Mucosa of descending colon (tissue), 3 donors: Measurements from ENCODE around the gene SLC20A1. TPM values are rescaled to one million over a fixed set of nuclear protein-coding genes. Genes with fewer than 3 reads are reported as not detected.
"Not testable (repeated sequence)": the region's sequence is repeated elsewhere in the genome, so short reads cannot be mapped to it uniquely, and the experiment has no call there.

Experiments
- ATAC-seq: fragments of 200-7000 bp; cut with Tn5 transposase; one replicate; pipeline ENCODE4 v1.9.1; 2020; ENCODE audit warnings: mild to moderate bottlenecking, moderate library complexity
- DNase-seq, 3 donors: peaks; one replicate each; pipeline ENCODE4 v3.0.0-alpha.2; 2020
- H3K36me3 ChIP-seq: fragments of 200-600 bp; one replicate; pipeline ENCODE4 v1.8.0; 2021; ENCODE audit warnings: low read depth, mild to moderate bottlenecking
- H3K4me1 ChIP-seq: fragments of 200-600 bp; one replicate; pipeline ENCODE4 v1.8.0; 2021; ENCODE audit warnings: low read depth, mild to moderate bottlenecking
- H3K4me3 ChIP-seq: fragments of 200-600 bp; one replicate; pipeline ENCODE4 v1.8.0; 2021; ENCODE audit warnings: mild to moderate bottlenecking
- H3K9me3 ChIP-seq: fragments of 200-600 bp; one replicate; pipeline ENCODE4 v1.8.0; 2021; ENCODE audit warnings: mild to moderate bottlenecking
- CTCF ChIP-seq: fragments of 200-600 bp; IDR thresholded peaks from one replicate; pipeline ENCODE4 v1.8.0; 2022; ENCODE audit warnings: antibody characterized with exemption, mild to moderate bottlenecking
- intact Hi-C, 2 donors: fragments of 100-400 bp; cut with DNase I in 1 of 2; cut with micrococcal nuclease in 1 of 2; formaldehyde crosslinking; loops; one replicate each; pipeline versions ENCODE4 v1.11.0 to v1.11.1; 2022; cut with DNase I, micrococcal nuclease
- total RNA-seq, 3 donors: library from RNA; stranded (reverse); fragmentation: NEBNext Ultra II Directional in 2 of 3; extraction: Animal tissue kit (Norgen Biotek cat#: 25700) in 2 of 3; gene quantifications; one replicate each; pipeline versions ENCODE4 v1.2.1 to v1.2.4, GENCODE V29; 2021 to 2023
- donor health status: DM: no; HTN: no; CAD: no; lungs with moderate emphysema.
- donor health status: DM: no; HTN: no; CAD: no.
- donor health status: DM: no; HTN: yes; CAD: no.

SLC20A1 gene
- total RNA-seq, 3 donors from 2014 or later = 64.3 to 128 (median 80.6) TPM

- intact Hi-C loops = no loop called here
- DNase-seq = no peak
- H3K4me1 ChIP-seq = no peaks in the 10 kb centered on the region
- no peak for ATAC-seq
- H3K36me3 ChIP-seq = peaks cover 8% of the 10 kb centered on the region
- no peak for TF ChIP-seq CTCF
- H3K9me3 ChIP-seq = no peaks in the 10 kb centered on the region
- H3K4me3 ChIP-seq = no peak overlapping the region
Measured at GRCh38 chr2:112661656-112662305, 16.0 kb downstream of the SLC20A1 start.

DNA sequence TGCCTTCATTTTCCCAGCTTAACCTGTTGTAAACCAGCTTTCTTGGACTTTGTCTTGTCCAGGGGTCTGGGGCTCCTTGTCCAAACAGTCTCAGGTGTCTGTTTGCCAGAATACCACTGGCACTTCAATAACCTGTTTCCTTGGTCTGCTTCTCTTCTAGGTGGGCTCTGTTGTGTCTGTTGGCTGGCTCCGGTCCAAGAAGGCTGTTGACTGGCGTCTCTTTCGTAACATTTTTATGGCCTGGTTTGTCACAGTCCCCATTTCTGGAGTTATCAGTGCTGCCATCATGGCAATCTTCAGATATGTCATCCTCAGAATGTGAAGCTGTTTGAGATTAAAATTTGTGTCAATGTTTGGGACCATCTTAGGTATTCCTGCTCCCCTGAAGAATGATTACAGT lies 17.0 kb downstream of the SLC20A1 start:
- Histone ChIP-seq H3K4me3 (no peak overlapping the region), H3K36me3 (peaks cover 8% of the 10 kb centered on the region), H3K9me3 (no peaks in the 10 kb centered on the region), H3K4me1 (no peaks in the 10 kb centered on the region)
- ATAC-seq = no peak
- intact Hi-C loops = no loop called here
- no peak for TF ChIP-seq CTCF
- DNase-seq = no peak

DNA sequence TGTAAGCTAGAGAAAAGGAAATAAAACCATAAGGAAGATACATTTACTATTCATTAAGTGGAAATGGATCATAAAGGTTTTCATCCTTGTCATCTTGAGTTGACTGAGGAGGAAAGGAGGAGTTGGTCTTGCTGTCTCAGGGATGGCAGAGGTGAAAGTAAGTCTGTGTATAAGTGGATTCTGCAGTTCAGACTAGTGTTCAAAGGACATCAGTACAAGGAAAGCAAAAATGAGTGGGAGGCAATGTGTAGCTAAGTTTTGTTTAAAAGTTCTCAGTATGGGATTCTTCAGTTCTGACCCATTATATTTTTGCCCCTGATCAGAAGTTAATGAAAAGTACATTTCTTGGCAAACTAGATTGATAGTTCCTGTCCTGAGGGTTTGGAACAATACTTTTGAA lies 18.9 kb downstream of the SLC20A1 start:
- Histone ChIP-seq H3K4me3 (no peak overlapping the region), H3K9me3 (no peaks in the 10 kb centered on the region), H3K4me1 (no peaks in the 10 kb centered on the region), H3K36me3 (no peaks in the 10 kb centered on the region)
- intact Hi-C loops = no loop called here
- DNase-seq (no peak), ATAC-seq (no peak)
- TF ChIP-seq CTCF = no peak

DNA sequence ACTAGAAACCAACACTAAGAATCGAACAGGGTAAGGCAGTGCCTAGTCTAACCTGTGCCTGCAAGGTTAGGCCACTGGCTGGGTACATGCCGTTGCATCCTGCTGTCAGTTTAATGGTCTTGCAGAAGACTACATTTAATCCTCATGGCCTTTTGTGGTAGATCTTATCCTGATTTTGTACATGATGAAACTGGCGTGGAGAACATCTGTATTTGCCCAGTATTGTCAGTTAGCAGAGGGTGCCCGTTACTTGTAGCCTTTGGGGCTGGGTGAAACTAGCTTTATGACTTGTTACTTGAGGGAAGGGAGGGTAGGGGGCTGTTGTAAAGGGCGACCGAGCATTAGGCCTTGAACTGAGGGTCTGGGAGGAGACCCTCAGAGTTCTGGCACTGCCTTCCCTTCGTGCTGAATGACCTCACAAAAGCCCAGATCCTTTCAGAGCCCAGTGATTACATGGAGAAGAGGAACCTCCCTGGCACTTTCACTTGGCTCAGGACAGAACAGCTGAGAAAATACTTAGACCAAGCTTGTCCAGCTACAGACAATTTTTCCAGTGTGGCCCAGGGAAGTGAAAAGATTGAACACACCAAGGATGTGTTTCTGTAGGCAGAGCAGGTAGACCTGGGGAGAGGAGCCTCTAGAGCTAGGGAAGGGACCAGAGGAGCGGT lies 19.5 kb downstream of the SLC20A1 start:
- no peak for ATAC-seq
- no peaks in the 10 kb centered on the region for H3K9me3 ChIP-seq
- TF ChIP-seq CTCF = no peak
- no peak overlapping the region for H3K4me3 ChIP-seq
- intact Hi-C loops = no loop called here
- no peaks in the 10 kb centered on the region for H3K4me1 ChIP-seq
- H3K36me3 ChIP-seq = no peaks in the 10 kb centered on the region
- no peak for DNase-seq

GRCh38 chr2:112666761-112667122 lies 21.0 kb downstream of the SLC20A1 start:
- Histone ChIP-seq H3K4me3 (no peak overlapping the region), H3K36me3 (no peaks in the 10 kb centered on the region), H3K9me3 (no peaks in the 10 kb centered on the region), H3K4me1 (no peaks in the 10 kb centered on the region)
- ATAC-seq (peak; percentile 10), DNase-seq (no peak)
- no peak for TF ChIP-seq CTCF
- intact Hi-C loops = no loop called here

- H3K4me1 ChIP-seq, H3K9me3 ChIP-seq, H3K4me3 ChIP-seq, DNase-seq, ATAC-seq, H3K36me3 ChIP-seq, intact Hi-C loops: not testable (repeated sequence)
Measured at GRCh38 chr2:112667540-112667939, 21.8 kb downstream of the SLC20A1 start.
